Measurements from ENCODE around the gene OLAH. TPM values are rescaled to one million over a fixed set of nuclear protein-coding genes. Genes with fewer than 3 reads are reported as not detected.

OLAH gene
- polyA plus RNA-seq, 1 donor from 2014 or later: not detected

DNA sequence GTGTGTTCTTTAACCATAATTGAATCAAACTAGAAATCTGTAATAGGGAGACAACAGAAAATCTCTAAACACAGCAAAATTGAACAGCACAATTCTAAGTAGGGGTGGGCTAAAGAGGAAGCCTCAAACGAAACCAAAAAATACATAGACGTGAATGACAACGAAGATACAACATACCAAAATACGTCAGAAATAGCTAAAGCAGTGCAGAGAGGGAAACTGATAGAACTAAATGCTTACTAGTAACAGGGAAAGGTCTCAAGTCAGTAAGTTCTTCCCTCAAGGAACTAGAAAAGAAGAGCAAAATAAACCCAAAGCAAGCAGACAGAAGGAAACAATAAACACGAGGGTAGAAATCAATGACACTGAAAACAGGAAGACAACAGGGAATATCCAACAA is 72.5 kb downstream of the OLAH start:
- Histone ChIP-seq H3K4me2 (ENCODE audit: low read length) (no peak overlapping the region), H3F3A (ENCODE audit: insufficient read depth, low read length, poor library complexity, severe bottlenecking) (no peaks in the 10 kb centered on the region), H4K20me1 (ENCODE audit: insufficient read depth) (no peaks in the 10 kb centered on the region), H3K27ac (ENCODE audit: low read length) (no peak overlapping the region), H3K9me2 (ENCODE audit: insufficient read depth, low read length) (no peaks in the 10 kb centered on the region), H3K27me3 (ENCODE audit: insufficient read depth, low read depth, low read length) (no peaks in the 10 kb centered on the region), H3K79me2 (replicated peaks; ENCODE audit: insufficient read depth, low read length) (no peaks in the 10 kb centered on the region), H2AFZ (ENCODE audit: low read depth, low read length) (no peak overlapping the region), H3K4me3 (ENCODE audit: low read length) (no peak overlapping the region), H3K36me3 (ENCODE audit: insufficient read depth, low read length) (peaks cover 8% of the 10 kb centered on the region), H3K9ac (ENCODE audit: low read length) (no peak overlapping the region), H3K9me3 (ENCODE audit: low read length) (no peaks in the 10 kb centered on the region)
- TF ChIP-seq EZH2 (IDR thresholded peaks at IDR 0.05; ENCODE audit: borderline replicate concordance, insufficient read depth, low read length, poor library complexity, severe bottlenecking) (no peak), POLR2AphosphoS5 (IDR thresholded peaks at IDR 0.05) (no peak), MXI1 (conservative IDR thresholded peaks at IDR 0.05; ENCODE audit: poor library complexity, severe bottlenecking) (no peak)
- TF ChIP-seq, protein P1, sequence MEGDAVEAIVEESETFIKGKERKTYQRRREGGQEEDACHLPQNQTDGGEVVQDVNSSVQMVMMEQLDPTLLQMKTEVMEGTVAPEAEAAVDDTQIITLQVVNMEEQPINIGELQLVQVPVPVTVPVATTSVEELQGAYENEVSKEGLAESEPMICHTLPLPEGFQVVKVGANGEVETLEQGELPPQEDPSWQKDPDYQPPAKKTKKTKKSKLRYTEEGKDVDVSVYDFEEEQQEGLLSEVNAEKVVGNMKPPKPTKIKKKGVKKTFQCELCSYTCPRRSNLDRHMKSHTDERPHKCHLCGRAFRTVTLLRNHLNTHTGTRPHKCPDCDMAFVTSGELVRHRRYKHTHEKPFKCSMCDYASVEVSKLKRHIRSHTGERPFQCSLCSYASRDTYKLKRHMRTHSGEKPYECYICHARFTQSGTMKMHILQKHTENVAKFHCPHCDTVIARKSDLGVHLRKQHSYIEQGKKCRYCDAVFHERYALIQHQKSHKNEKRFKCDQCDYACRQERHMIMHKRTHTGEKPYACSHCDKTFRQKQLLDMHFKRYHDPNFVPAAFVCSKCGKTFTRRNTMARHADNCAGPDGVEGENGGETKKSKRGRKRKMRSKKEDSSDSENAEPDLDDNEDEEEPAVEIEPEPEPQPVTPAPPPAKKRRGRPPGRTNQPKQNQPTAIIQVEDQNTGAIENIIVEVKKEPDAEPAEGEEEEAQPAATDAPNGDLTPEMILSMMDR (IDR thresholded peaks at IDR 0.05; ENCODE audit: poor library complexity, severe bottlenecking): no peak

GRCh38 chr10:15118615-15119014 is 74.9 kb downstream of the OLAH start:
- Histone ChIP-seq H3K9me2 (ENCODE audit: insufficient read depth, low read length) (no peaks in the 10 kb centered on the region), H3K27ac (ENCODE audit: low read length) (no peak overlapping the region), H4K20me1 (ENCODE audit: insufficient read depth) (no peaks in the 10 kb centered on the region), H3F3A (ENCODE audit: insufficient read depth, low read length, poor library complexity, severe bottlenecking) (no peaks in the 10 kb centered on the region), H3K9me3 (ENCODE audit: low read length) (no peaks in the 10 kb centered on the region), H3K4me2 (ENCODE audit: low read length) (no peak overlapping the region), H2AFZ (ENCODE audit: low read depth, low read length) (no peak overlapping the region), H3K79me2 (replicated peaks; ENCODE audit: insufficient read depth, low read length) (no peaks in the 10 kb centered on the region), H3K27me3 (ENCODE audit: insufficient read depth, low read depth, low read length) (no peaks in the 10 kb centered on the region), H3K36me3 (ENCODE audit: insufficient read depth, low read length) (peaks cover 8% of the 10 kb centered on the region), H3K9ac (ENCODE audit: low read length) (no peak overlapping the region), H3K4me3 (ENCODE audit: low read length) (no peak overlapping the region)
- TF ChIP-seq TAF1 (IDR thresholded peaks at IDR 0.05; ENCODE audit: low read depth): no peak
- TF ChIP-seq EZH2 (IDR thresholded peaks at IDR 0.05; ENCODE audit: borderline replicate concordance, insufficient read depth, low read length, poor library complexity, severe bottlenecking): no peak
- no peak for TF ChIP-seq POLR2AphosphoS5 (IDR thresholded peaks at IDR 0.05)
- TF ChIP-seq SMC3 (conservative IDR thresholded peaks at IDR 0.05; ENCODE audit: poor library complexity): no peak
- TF ChIP-seq MXI1 (conservative IDR thresholded peaks at IDR 0.05; ENCODE audit: poor library complexity, severe bottlenecking): no peak
- no peak for TF ChIP-seq EP300 (conservative IDR thresholded peaks at IDR 0.05; ENCODE audit: poor library complexity, severe bottlenecking)
- TF ChIP-seq, protein P1 (IDR thresholded peaks at IDR 0.05; ENCODE audit: poor library complexity, severe bottlenecking): no peak
- TF ChIP-seq RAD21 (conservative IDR thresholded peaks at IDR 0.05): no peak
- TF ChIP-seq REST (IDR thresholded peaks at IDR 0.05; ENCODE audit: borderline replicate concordance): no peak
